NCI-H748 treated with DMSO at 0.1 percent for 48 hours (cell line): Measurements from ENCODE around the gene ART4.

Experiments
- DNase-seq: peaks from one replicate; lab custom pipeline; 2025; lab: John Stamatoyannopoulos, UW

ART4 gene, protein sequence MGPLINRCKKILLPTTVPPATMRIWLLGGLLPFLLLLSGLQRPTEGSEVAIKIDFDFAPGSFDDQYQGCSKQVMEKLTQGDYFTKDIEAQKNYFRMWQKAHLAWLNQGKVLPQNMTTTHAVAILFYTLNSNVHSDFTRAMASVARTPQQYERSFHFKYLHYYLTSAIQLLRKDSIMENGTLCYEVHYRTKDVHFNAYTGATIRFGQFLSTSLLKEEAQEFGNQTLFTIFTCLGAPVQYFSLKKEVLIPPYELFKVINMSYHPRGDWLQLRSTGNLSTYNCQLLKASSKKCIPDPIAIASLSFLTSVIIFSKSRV

DNA sequence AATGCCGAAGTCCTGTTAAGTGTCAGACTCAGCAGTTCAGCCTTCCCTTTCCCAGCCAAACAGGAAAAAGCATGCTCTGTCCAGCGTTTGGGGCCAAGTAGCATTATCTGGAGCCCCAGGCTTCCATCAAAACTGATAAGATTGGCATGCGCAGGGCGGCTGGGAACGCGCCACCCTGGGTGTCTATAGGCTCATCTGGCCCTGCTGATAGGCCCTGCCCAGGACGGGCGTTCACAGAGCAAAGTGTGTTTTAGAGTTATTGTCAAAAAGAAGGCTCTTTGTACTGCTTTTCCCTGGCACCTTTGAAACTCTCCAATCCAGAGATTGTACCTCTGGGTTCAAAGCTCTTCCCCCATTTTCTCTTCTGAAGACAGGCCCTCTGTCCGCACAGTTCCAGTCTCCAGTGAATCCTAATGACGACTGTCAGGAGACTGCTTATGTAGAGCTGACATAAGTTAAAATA is at the start of gene ART4:
TSS of gene ART4 (minus strand) at position 102 of the 463 bp plus-strand sequence. CDS start 413 bp downstream, outside the sequence.
- DNase-seq: no peak

DNA sequence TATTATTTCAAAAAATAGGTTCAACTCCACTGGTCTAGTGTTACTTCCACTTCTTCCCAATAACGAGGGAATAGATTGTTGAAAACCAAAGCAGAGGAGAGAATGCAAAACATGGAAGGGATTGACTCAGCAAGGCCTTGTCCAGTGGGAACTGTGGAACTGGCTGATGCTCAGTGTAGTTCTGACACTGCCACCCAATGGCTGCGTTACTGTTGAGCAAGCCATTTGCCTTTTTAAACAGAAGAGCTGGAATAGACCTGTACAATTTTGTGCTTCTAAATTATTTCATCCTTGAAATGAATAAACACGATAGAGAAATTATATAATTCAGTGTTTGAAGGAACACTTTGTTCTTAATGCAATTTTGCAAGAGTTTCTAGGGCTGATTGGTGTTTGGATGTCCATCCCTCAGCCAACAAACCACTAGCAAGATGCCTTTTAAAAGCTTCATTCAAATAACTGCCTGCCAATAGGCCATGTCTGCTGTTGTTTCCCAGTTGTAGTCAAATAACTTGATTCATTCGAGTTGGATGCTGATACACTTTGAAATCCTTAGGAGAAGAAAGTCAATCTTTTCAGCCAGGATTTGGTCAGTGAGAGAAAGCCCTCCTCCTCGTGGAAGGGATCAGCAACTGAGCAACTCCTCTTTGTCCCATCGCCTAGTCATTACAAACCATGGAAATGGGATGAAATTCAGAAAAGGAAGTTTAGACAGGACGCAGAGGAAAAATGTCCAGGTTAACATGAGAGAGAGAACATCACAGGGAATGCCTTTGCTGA is 49.6 kb upstream of the ART4 start:
- no peak for DNase-seq

DNA sequence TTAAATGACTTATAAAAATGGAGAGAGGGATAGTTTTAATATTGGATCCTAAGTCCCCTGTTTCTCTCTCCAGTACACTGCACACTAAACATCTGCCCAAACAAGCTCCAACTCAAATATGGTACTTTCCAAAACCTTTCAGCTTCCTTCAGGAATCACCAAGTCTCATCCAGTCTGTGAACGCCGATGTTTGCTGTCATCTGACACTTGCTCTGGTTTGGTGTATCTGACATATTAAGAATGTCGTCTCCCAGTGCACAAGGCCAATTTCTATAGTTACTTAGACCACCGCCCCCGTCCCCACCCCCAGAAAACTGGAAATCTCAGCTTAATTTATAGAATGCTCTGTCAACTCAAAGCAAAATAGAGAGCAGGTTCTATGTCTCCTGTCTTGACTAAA is 47.4 kb upstream of the ART4 start:
- no peak for DNase-seq

DNA sequence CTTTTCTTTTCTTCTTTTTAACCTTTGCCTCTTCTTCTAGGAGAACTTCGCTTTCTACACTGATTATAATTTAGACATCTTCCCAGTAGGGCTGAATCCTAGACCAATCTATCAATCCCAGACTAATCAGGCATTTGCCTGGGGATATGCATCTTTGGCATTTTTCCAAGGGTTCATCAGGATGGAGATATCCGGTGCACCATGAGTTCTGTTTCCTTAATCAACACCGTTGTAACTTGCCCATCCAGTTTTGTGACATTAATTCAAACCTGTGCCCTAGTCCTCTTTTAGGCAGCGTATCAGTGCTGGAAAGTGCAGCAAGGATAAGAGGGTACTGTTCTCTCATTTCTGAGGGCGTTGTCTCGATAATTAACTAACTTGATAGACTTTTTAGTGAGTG is 42.9 kb upstream of the ART4 start:
- peak; percentile 72 for DNase-seq

DNA sequence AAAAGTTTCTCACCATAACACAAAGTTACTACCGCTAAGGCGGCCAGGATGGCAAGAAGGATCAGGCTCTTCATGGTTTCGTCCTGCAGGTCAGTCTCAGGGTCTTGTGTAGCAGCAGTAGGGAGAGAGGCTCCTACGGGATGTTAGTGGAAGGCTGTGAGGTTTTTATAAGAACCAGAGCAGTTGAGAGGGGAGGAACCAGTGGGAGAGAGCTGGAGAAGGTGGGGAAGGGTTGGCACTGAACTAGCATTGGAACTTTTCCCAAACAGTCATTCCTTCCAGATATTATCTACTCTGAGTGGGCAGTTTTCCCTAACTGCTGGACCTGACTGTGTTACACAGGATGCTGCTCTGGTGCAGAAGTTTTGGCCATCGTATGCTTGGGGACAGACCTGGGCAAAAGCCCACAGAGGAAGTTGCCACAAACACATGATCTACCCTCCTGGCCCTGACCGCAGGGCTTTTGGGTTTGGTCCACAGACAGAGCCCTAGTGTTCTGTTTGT is 42.4 kb upstream of the ART4 start, which contains the start of gene MGP:
TSS of gene MGP (minus strand) at position 137 of the 504 bp plus-strand sequence. CDS start at position 74, 63 bp downstream.
- no peak for DNase-seq

DNA sequence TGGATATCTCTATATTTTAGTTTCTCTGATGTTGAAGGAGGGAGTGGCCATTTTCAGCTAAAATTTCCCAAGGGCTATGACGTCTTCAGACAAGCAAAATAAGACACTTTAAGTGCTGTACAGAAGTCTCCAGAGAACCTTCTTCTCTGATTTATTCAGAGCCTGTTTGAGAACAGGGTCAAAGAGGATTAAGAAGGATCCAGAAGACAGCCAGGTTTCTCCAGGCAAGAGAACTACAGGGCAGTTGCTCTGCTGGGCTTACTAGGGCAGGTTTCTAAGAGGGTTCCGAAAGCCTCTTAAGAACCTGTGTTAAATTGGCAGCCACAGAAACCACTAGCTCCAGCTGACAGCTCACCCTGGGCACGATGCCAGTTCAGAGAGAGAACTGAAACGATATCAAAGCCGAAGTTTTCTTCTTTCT is 41.1 kb upstream of the ART4 start:
- no peak for DNase-seq

DNA sequence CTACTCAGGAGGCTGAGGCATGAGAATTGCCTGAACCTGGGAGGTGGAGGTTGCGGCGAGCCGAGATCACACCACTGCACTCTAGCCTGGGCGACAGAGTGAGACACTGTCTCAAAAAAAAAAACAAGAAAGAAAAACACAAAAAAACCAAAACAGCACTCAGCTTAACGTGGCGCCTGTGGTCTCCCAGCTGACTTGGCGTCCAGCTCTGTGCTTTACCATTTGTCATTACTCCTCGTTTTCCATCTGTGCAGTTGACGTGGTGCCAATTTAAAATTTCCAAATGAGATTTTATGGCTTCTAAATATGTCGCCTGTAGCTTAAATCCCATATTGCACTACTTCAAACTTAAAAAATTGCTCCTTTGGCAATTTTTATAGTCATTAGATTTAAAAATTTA is 40.4 kb upstream of the ART4 start:
- no peak for DNase-seq

DNA sequence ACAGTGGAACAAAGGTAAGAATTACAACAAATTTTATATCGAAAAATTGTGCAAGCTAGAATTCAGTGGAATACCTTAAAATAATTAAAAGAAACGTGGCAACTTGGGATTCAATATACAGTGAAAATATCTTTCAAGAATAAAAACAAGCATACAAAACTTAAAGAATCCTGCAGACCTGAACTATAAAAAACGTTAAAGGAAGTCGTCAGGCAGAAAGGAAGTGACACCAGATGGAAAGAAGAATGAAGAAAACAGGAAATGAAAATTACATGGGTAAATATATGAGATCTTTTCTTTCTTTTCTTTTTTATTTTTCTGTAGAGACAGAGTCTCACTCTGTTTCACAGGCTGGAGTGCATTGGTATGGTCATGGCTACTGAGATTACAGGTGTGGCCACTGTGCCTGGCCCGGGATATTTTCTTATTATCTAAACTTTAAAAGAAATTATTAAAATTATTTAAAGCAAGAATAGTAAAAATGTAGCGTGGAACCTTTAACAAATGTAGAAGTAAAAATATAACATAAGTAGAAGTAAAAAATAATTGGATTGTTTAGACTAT is 37.6 kb upstream of the ART4 start:
- DNase-seq: no peak

DNA sequence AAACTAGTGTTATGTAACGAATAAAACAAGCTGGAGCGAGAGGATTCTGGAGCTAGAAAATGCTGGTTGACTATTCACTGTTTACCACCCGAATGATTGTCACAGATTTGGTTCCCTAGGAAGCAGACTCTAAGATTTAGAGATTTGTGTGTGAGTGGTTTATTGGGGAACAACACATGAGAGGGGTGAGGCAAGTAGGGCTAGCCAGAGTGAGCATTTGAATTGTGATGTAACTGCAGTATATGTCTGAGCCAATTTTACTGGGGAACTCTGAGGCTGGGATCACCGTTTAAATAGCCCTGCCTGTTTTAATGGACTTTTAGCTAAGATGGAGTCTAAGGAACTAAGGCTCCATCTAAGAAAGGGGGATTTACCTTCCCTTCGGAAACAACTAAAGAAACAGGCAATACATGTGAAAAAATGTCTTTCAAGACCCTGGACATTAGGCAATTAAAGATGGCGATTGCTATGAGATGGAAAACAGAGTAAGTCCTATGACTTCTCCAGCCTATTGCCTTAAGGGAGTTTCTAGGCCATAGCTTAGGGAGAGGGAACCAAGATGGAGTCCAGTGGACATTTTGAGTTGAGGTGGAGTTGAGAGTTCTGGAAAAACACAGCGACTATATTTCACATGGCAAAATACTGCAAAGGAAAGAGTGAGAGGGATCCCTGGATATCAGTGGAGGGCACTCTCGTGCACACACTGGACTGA is 36.1 kb upstream of the ART4 start:
- no peak for DNase-seq

DNA sequence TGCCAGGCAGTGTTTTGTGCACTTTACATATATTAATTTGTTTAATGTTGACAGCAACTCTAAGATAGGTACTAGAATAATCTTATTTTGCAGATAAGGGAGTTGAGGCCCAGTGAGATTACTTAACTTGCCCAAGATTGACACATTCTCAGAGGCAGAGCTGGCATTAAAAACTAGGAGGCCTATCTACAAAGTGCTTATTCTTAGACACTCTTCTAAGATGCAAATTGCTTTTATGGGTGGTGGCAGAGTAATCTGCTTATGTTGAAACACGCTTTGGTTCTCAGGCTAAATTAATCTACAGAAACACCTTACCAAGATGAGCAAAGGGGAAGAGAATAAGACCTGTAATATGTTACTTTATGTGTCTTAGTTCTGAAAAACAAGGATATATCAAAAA is 35.2 kb upstream of the ART4 start:
- DNase-seq: no peak

DNA sequence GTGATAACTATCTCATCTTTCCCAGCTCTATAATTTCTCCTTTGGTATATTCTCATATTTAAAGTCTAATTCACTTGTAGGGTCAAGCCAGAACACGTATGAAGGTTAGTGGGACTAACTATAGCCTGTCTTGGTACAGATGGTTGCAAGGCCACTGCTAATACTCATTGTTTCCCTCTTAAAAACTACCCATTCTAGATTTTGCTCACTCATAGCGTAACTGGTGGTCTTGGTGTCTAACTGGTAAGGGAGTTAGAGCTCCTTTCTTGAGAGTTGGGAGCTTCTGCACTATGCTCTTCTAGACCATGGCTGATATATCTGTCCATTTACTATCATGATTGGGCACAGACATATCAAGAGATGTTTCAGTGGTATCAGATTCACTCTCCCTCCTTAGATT is 33.5 kb upstream of the ART4 start:
- DNase-seq: no peak

DNA sequence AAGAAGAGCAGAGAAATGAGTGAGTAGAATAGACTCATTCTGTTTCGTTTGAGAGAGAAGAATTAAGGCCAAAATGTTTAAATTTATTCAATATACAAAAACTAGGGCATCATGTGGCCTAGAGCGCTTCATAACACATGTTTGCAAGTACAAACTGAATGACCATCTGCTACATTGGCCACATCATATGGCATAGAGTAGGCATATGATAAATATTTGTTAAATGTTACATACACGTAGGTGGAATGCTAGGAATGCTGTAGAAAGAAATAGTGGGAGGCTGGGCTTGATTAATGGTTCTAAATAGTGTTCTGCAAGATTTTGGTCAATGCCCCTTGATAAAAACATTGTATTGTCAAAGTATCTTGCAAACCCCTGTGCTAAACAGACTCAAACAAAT is 31.6 kb upstream of the ART4 start:
- DNase-seq: no peak

DNA sequence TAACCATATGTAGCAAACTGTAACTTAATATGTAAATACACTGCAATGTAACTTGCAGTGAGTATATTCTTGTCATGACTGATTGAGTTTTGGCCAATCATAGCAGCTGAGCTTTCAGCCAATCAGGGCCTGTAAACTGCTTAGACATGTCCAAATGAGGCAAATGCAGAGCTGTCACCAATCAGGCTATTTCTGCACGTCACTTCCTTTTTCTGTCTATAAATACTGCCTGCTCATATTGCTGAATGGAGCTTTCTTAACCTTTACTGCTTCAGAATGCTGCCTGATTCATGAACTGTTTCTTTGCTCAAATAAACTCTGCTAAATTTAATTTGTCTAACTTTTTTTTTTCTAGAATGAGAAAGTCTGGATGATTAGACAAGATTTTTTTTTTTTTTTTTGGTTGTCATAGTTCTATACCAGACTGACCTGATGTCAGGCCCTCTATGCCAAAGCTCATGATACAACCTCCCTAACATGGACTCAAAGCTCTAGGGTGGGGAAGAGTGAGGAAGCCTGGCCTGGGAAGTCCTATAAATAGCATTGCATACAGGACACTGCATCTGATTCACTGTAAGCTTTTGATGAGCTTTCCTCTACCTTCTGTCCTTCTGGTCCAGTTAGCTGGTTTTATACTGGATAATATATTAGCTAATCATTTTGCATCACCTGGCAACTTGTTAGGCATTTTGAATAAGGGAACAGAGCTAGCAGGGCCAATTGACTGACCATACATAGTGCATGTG is 30.3 kb upstream of the ART4 start:
- DNase-seq: no peak

DNA sequence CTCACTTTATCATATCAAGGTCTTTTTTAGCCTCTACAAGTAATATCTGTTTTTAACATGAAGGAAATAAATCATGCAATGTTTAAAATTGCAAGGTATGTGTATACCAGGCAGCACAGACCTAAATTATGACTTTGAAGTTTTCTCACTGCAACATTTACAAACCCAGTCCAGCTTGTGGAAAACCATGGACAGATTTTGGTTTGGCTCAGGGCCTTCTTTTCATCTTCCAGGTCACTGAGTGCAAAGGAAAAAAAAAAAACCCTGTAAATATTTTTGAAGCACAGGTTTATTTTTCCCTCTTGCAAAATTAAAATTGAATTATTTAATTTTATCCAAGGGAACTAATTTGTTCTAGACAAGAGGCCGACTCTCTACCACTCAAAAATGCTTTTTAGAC is 28.6 kb upstream of the ART4 start:
- DNase-seq: no peak

DNA sequence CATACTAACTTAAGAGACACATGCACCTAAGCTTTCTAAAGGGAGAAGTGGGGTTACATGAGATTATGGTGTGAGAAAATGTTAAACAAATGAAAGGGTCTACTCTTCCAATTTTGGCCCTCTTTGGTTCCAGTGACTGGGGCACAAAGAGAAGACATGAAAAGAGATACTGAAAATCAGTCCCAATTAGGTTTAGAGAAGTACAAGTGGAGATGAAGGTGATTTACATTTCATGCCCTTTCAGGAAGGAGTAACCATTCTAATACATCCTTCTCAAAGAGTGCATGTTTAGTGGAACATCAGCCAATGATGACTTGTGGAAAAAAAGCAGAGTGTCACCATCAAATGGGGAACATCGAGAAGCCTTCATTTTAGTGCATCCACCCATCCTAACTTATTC is 27.9 kb upstream of the ART4 start:
- DNase-seq: no peak

DNA sequence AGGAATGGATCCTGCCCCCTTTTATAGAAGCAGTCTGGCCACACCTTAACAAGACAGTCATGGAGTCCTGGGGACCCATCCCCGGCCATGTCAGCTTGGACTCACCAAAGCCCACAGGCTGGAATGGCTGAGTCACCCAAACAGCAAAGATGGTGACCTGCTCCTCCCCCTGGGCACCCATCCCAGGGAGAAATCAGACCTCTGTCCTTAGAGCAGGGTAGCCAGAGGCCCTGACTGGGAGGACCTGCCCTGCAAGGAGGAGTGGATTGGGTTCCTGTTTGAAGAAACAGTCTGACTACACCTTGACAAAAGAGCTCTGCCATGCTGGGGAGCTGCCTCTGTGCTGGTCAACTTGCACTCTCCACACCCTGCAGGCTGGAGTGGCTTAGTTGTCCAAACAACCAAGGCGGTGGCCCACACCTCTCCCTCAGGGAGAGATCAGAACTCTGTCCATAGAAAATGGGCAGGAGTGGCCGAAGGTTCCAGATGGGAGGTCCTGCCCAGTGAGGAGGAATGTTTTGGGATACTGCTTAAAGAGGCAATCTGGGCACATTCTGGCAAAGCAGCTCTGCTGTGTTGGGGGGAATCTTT is 25.7 kb upstream of the ART4 start:
- DNase-seq: no peak

DNA sequence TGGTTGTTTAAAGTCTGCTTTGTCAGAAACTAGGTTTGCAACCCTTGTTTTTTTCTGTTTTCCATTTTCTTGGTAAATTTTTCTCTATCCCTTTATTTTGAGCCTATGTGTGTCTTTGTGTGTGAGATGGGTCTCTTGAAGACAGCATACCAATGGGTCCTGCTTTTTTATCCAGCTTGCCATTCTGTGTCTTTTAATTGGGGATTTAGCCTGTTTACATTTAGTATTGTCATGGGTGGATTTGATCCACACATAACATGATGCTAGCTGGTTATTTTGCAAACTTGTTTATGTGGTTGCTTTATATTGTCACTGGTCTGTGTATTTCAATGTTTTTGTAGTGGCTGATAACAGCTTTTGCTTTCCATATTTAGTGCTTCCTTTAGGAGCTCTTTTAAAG is 17.2 kb upstream of the ART4 start:
- DNase-seq: no peak

DNA sequence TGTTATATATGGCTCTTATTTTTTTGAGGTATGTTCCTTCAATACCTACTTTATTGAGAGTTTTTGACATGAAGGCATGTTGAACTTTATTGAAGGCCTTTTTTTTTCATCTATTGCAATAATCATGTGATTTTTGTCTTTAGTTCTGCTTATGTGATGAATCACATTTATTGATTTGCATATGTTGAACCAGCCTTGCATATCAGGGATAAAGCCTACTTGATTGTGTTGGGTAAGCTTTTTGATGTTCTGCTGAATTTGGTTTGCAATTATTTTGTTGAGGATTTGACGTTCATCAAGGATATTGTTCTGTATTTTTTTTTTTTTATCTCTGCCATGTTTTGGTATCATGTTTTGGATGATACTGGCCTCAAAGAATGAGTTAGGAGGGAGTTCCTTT is 15.2 kb upstream of the ART4 start:
- DNase-seq: no peak

DNA sequence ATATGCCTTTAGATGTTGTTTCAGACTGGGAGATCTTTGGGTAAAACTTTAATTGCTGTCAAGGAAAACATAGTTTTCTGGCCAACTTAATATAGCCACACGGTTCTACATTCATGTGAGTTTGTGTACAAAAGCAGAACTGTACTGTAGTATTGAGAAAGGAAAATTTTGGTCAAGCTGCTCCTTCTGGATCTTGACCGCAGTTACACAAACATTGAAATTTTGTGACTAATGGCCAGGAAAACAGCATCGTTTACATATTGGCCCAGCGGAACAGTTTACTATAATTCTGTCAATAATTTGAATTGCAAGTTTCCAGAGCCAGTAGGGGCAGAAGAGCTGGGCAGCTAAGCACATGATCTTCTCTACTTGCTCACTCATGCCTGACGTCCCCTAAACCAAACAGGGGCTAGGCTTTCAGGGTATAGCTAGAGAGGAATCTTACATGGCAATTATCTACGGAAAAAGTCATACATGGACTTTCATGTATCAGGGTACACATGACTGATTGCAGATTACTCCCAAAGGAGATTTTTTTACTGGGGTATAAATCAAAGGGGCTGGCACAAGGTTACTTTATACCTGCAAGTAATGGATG is 11.4 kb upstream of the ART4 start:
- no peak for DNase-seq

DNA sequence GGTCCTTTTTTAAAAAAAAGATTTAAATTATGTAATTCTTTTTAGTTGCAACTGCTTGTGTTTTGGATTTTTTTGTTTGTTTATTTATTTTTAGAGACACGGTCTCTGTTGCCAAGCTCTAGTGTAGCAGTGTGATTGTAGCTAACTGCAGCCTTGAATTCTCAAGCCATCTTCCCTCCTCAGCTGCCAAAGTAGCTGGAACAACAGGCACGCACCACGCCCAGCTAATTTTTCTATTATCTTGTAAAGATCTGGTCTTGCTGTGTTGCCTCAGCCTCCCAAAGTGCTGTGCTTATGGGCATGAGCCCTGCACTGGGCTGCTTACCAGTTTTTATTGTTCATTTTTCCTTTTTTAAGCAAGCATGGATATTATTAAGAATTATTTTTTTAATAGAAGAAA is 10.6 kb upstream of the ART4 start:
- no peak for DNase-seq

DNA sequence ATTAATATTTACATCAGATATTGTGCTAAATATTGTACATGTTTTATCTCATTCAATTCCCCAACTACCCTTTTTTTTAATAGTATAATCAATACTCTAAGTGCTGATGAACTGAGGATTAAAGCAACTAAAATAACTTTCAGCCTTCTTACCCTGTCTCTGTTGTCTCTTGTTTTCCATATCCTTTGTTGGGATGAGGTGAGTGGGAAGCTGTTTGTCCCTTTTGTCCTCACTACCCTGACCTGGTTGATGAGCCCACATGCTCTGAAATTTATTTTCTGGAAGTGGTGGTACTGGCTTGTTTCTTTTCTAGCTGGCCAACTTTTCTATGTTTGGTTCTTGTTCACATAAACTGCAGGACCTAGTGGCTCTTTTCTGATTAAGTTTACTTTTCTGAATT is 9.6 kb upstream of the ART4 start:
- DNase-seq: no peak
